ENCODE results near the gene SDK2. TPM values are rescaled to one million over a fixed set of nuclear protein-coding genes. Genes with fewer than 3 reads are reported as not detected.

SDK2 gene
- total and polyA plus RNA-seq, 2 of the 8 experiments (the other 6 are each of a cell fraction or from before 2014, with no cell fraction given), result 3.9 to 4.1 TPM

DNA sequence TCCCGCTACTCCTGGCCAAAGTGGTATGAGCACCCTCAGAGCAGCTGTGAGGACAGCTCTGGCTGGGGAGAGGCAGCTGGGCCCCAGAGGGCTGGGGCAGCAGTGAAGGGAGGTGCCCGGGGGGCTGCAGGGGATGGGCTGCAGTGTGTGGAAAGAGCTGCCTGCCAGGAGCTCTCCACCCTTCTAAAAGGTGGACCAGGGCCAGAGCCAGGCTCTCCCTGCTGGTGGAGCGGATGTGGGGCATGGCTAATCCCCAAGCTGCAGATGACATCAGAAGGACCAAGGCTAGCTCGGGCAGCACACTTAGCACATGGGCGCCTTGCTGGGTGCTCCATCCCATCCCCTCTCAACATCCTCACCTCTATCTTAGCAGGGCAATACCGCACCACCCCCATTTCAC lies 103.1 kb downstream of the SDK2 start:
- Histone ChIP-seq H3K79me1 (ENCODE audit: low read depth, low read length) (no peaks in the 10 kb centered on the region), H2BK12ac (ENCODE audit: low read depth, low read length) (0 out of 2 replicates have a peak overlapping the region, but pooled peaks have one; percentile 60), H3K27me3 (replicated peaks in 1 of 4; ENCODE audit: control insufficient read depth in 3 of 4, extremely low read depth in 1 of 4, insufficient read depth in 3 of 4, low read length in 3 of 4) (no peaks in the 10 kb centered on the region), H3K23me2 (ENCODE audit: low read depth, low read length) (no peaks in the 10 kb centered on the region), H3K9ac (replicated peaks in 1 of 4; ENCODE audit: extremely low read depth in 1 of 4, low read depth in 3 of 4, low read length in 3 of 4) (no peak overlapping the region), H2BK5ac (ENCODE audit: low read depth, low read length) (no peak overlapping the region), H3K4ac (replicated peaks; ENCODE audit: insufficient read length, low read depth, low read length) (no peak overlapping the region), H3K79me2 (ENCODE audit: control insufficient read depth in 1 of 2, insufficient read depth in 2 of 2, low read length in 2 of 2) (no peaks in the 10 kb centered on the region), H3K56ac (replicated peaks; ENCODE audit: insufficient read length, low read depth, low read length) (no peak overlapping the region), H2BK20ac (ENCODE audit: low read length) (peak overlapping the region; percentile 72; the same call in 1 of the 2 replicates), H4K20me1 (replicated peaks in 1 of 2; ENCODE audit: control insufficient read depth in 1 of 2, insufficient read depth in 2 of 2, low read length in 2 of 2) (no peaks in the 10 kb centered on the region), H3K18ac (ENCODE audit: extremely low read depth, low read length) (no peak overlapping the region), H2BK15ac (ENCODE audit: low read length) (no peak overlapping the region), H3K27ac (ENCODE audit: low read depth, low read length) (no peak overlapping the region), H3K4me1 (replicated peaks in 1 of 4; ENCODE audit: control insufficient read depth in 3 of 4, insufficient read depth in 4 of 4, low read length in 3 of 4) (peaks cover 0 to 29% (median 14%) of the 10 kb centered on the region in 4 experiments; a peak in 6 of 7 replicates), H4K91ac (replicated peaks; ENCODE audit: insufficient read length, low read length) (peak overlapping the region; percentile 29), H3K23ac (ENCODE audit: insufficient read length) (no peak overlapping the region), H4K8ac (ENCODE audit: extremely low read depth, insufficient read depth, low read length) (no peak overlapping the region; the same call in 1 of the 2 replicates), H4K5ac (ENCODE audit: insufficient read length, low read depth, low read length) (no peak overlapping the region), H3K4me3 (ENCODE audit: extremely low read depth in 1 of 4, insufficient read depth in 2 of 4, low read depth in 3 of 4, low read length in 4 of 4) (no peak overlapping the region), H3K14ac (ENCODE audit: insufficient read length) (no peak overlapping the region), H2BK120ac (replicated peaks; ENCODE audit: low read depth, low read length) (no peak overlapping the region), H3K36me3 (ENCODE audit: control insufficient read depth in 2 of 4, insufficient read depth in 4 of 4, low read length in 3 of 4) (no peaks in the 10 kb centered on the region), H3K4me2 (ENCODE audit: insufficient read depth in 1 of 2, low read depth in 2 of 2, low read length in 2 of 2) (no peak overlapping the region), H2AK5ac (ENCODE audit: low read depth, low read length) (0 out of 2 replicates have a peak overlapping the region, but pooled peaks have one; percentile 86), H3K9me3 (ENCODE audit: insufficient read depth in 2 of 2, low read depth in 1 of 2, low read length in 1 of 2) (no peaks in the 10 kb centered on the region), H2AFZ (ENCODE audit: low read length) (no peak overlapping the region)
- WGBS, 2 experiments (ENCODE audit: extremely low coverage in 1 of 2, insufficient coverage in 1 of 2, insufficient read length in 1 of 2, insufficient replicate concordance in 2 of 2, low coverage in 1 of 2, low lambda C conversion rate in 2 of 2, missing lambda C conversion rate in 1 of 2), result 76% methylated on average over 6 of the region's 6 CpGs; no CpG with 5 or more reads in 1 of the 2 experiments
- POLR2A ChIA-PET (ENCODE audit: partially characterized antibody), result interaction anchor here (1.4 kb wide), 1 partner anchor 26 kb away, joined by 4 read pairs; no protein-coding TSS in a partner anchor
- no peak for TF ChIP-seq HDAC2 (IDR thresholded peaks at IDR 0.05; ENCODE audit: borderline replicate concordance in 1 of 2, low read depth in 2 of 2, low read length in 2 of 2)
- no peak for TF ChIP-seq KDM5A (IDR thresholded peaks at IDR 0.05; ENCODE audit: low read length)
- no peak for TF ChIP-seq RFX5 (IDR thresholded peaks at IDR 0.05; ENCODE audit: borderline replicate concordance, low read depth, low read length)
- TF ChIP-seq, protein P1, sequence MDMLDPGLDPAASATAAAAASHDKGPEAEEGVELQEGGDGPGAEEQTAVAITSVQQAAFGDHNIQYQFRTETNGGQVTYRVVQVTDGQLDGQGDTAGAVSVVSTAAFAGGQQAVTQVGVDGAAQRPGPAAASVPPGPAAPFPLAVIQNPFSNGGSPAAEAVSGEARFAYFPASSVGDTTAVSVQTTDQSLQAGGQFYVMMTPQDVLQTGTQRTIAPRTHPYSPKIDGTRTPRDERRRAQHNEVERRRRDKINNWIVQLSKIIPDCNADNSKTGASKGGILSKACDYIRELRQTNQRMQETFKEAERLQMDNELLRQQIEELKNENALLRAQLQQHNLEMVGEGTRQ (IDR thresholded peaks at IDR 0.05; ENCODE audit: low read length), result no peak
- no peak for TF ChIP-seq TCF12 (IDR thresholded peaks at IDR 0.05; ENCODE audit: low read depth, low read length)
- FAIRE-seq, result no peak
- DNase-seq (ENCODE audit: low read depth in 1 of 2, low spot score in 2 of 2), result no peak
- CTCF ChIA-PET (ENCODE audit: partially characterized antibody), result interaction anchor here (0.8 to 2.4 kb wide), 9 partner anchors 9 to 111 kb away, joined by 3 to 10 read pairs (median 3); no protein-coding TSS in a partner anchor
